ENCODE results near the gene PFDN1.

Gene PFDN1

GRCh38 chr5:140297283-140297682, 5.6 kb downstream of the PFDN1 start:
- no peak overlapping the region for H3K27ac ChIP-seq
- no peak for TF ChIP-seq CTCF (IDR thresholded peaks at IDR 0.05)
- no peak for TF ChIP-seq ZFX (IDR thresholded peaks at IDR 0.05; ENCODE audit: borderline replicate concordance)

GRCh38 chr5:140296289-140296688, 6.6 kb downstream of the PFDN1 start:
- TF ChIP-seq ZFX (IDR thresholded peaks at IDR 0.05; ENCODE audit: borderline replicate concordance) (no peak), CTCF (IDR thresholded peaks at IDR 0.05) (no peak)
- H3K27ac ChIP-seq: no peak overlapping the region

- no peak for TF ChIP-seq CTCF (IDR thresholded peaks at IDR 0.05)
- no peak for TF ChIP-seq ZFX (IDR thresholded peaks at IDR 0.05; ENCODE audit: borderline replicate concordance)
- no peak overlapping the region for H3K27ac ChIP-seq
Measured at GRCh38 chr5:140295414-140295813, 7.5 kb downstream of the PFDN1 start.

GRCh38 chr5:140294753-140295152, 8.1 kb downstream of the PFDN1 start:
- TF ChIP-seq ZFX (IDR thresholded peaks at IDR 0.05; ENCODE audit: borderline replicate concordance) (no peak), CTCF (IDR thresholded peaks at IDR 0.05) (no peak)
- H3K27ac ChIP-seq: no peak overlapping the region

GRCh38 chr5:140293849-140294100, 9.1 kb downstream of the PFDN1 start:
- H3K27ac ChIP-seq: no peak overlapping the region
- no peak for TF ChIP-seq ZFX (IDR thresholded peaks at IDR 0.05; ENCODE audit: borderline replicate concordance)
- TF ChIP-seq CTCF (IDR thresholded peaks at IDR 0.05): no peak

GRCh38 chr5:140293091-140293848, 9.6 kb downstream of the PFDN1 start:
- H3K27ac ChIP-seq: no peak overlapping the region

More at GRCh38 chr5:140293091-140293848, 9.6 kb downstream of the PFDN1 start:
- TF ChIP-seq ZFX (IDR thresholded peaks at IDR 0.05; ENCODE audit: borderline replicate concordance) (no peak), CTCF (IDR thresholded peaks at IDR 0.05) (no peak)
